Activated naive CD4-positive, alpha-beta T cell treated with anti-CD3 and anti-CD28 coated beads for 36 hours (primary cell): Measurements from ENCODE around the gene CERT1. TPM values are rescaled to one million over a fixed set of nuclear protein-coding genes. Genes with fewer than 3 reads are reported as not detected.
"Not testable (repeated sequence)": the region's sequence is repeated elsewhere in the genome, so short reads cannot be mapped to it uniquely, and the experiment has no call there.

Experiments
- CTCF ChIA-PET: fragments of 350-600 bp; sonication (Branson Sonifier 250); formaldehyde crosslinking; loops from one replicate; lab custom pipeline; 2021; ENCODE audit warnings: antibody characterized with exemption; lab: Charles Lee
- DNase-seq: peaks from one replicate; pipeline ENCODE4 v3.0.0-alpha.2; 2020
- H3K27ac Mint-ChIP-seq: one replicate; pipeline ENCODE4 v1.8.0; 2021; ENCODE audit warnings: mild to moderate bottlenecking, mixed read lengths
- H3K27me3 Mint-ChIP-seq: one replicate; pipeline ENCODE4 v1.8.0; 2021; ENCODE audit warnings: low read depth, mixed read lengths
- H3K36me3 Mint-ChIP-seq: one replicate; pipeline ENCODE4 v1.8.0; 2021; ENCODE audit warnings: low read depth, mixed read lengths
- H3K4me1 Mint-ChIP-seq: one replicate; pipeline ENCODE4 v1.8.0; 2021; ENCODE audit warnings: low read depth, mixed read lengths
- H3K4me3 Mint-ChIP-seq: one replicate; pipeline ENCODE4 v1.8.0; 2021; ENCODE audit warnings: mild to moderate bottlenecking, moderate library complexity, mixed read lengths
- H3K9me3 Mint-ChIP-seq: one replicate; pipeline ENCODE4 v1.8.0; 2021; ENCODE audit warnings: mixed read lengths
- intact Hi-C: fragments of 100-400 bp; cut with micrococcal nuclease; formaldehyde crosslinking; loops from one replicate; pipeline ENCODE4 v1.15.1; 2023
- total RNA-seq, 2 experiments: library from RNA; stranded (reverse); gene quantifications; one replicate each; pipeline ENCODE4 v1.2.3, GENCODE V29; 2021

CERT1 gene
- total RNA-seq, 2 experiments from 2014 or later: 17.1 to 18.5 TPM

DNA sequence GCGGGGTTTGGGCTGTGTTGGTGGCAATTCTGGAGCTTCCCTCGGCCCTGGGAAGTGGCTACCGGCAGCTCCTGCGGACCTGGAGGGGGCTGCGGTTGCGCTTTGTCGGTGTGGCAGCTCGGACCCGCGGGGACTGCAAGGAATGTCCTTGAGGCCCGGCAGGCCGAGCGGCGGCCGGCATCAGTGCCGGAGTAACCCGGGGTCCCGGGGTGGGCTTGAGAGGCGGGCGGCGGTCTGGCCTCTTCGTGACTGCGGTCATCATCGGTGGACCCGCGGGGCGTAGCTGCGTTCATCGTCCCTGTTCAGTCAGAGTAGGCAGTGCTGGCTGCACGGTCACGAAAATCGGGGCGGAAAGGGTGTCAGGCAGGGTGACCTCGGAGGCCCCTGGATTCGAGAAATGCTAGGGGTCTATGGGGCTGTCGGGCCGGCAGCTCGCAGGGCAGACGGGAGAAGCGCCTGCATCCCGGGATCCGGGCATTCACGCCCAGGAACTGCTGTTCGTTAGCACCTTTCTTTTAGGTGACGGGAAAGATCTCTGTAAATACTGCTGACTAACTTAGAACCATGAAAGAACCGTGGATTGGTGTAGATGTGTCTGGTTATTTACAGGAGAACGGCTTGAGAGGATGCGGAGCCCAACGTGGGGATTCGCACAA, 173.9 kb downstream of the CERT1 start:
- DNase-seq: peak; percentile 40
- H3K9me3 Mint-ChIP-seq: no peaks in the 10 kb centered on the region
- H3K4me1 Mint-ChIP-seq: peaks cover 40% of the 10 kb centered on the region
- no peaks in the 10 kb centered on the region for H3K27me3 Mint-ChIP-seq
- peaks cover 13% of the 10 kb centered on the region for H3K36me3 Mint-ChIP-seq
- no peak overlapping the region for H3K27ac Mint-ChIP-seq
- no peak overlapping the region for H3K4me3 Mint-ChIP-seq
- CTCF ChIA-PET: interaction anchor here (0.6 to 1.9 kb wide), 8 partner anchors 8 to 416 kb away, joined by 3 to 17 read pairs (median 4); partner anchors contain the start of genes ANKRD31 and GCNT4
- intact Hi-C loops: loop anchor here (1.0 to 2.0 kb wide), 9 partner anchors 174 to 1209 kb away; partner anchors contain the start of genes CERT1, FAM169A, GFM2 and NSA2

DNA sequence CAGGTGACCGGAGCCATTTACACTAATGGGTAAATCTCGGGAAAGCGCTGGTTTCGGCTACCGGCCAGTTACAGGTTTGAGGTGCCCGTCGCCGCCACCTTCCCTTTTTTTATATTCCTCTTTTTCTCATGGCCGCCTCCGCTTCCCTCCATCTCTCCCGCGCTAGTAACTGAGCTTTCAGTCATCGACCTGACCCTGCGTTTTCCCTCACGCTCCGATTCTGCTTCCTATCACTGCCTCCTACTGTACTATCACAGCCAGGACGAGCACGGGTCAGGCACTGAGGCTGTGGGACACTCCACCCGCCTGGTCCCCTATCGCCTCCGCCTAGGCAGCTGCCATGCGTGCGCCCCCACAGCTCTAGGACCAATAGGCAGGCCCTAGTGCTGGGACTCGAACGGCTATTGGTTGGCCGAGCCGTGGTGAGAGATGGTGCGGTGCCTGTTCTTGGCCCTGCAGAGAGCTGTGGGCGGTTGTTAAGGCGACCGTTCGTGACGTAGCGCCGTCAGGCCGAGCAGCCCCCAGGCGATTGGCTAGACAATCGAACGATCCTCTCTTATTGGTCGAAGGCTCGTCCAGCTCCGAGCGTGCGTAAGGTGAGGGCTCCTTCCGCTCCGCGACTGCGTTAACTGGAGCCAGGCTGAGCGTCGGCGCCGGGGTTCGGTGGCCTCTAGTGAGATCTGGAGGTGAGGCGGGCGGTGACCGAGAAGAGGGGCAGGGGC, 174.7 kb downstream of the CERT1 start, which contains the start of gene HMGCR:
Gene HMGCR (plus strand): TSS at position 606 of the 722 bp plus-strand sequence. CDS start 5,386 bp downstream, outside the sequence.
- Mint-ChIP-seq H3K27me3 (no peaks in the 10 kb centered on the region), H3K4me1 (peaks cover 35% of the 10 kb centered on the region), H3K27ac (no peak within 1 kb of the TSS), H3K9me3 (no peaks in the 10 kb centered on the region), H3K4me3 (no peak within 1 kb of the TSS), H3K36me3 (peaks cover 13% of the 10 kb centered on the region)
- intact Hi-C loops: loop anchor here (1.0 to 2.0 kb wide), 11 partner anchors 11 to 1210 kb away; partner anchors contain the start of genes ANKRD31, CERT1, FAM169A and GFM2
- CTCF ChIA-PET: interaction anchor here (0.6 to 1.9 kb wide), 9 partner anchors 9 to 1207 kb away, joined by 3 to 17 read pairs (median 4); partner anchors contain the start of genes ANKRD31 and GCNT4
- peak; percentile 99 for DNase-seq

DNA sequence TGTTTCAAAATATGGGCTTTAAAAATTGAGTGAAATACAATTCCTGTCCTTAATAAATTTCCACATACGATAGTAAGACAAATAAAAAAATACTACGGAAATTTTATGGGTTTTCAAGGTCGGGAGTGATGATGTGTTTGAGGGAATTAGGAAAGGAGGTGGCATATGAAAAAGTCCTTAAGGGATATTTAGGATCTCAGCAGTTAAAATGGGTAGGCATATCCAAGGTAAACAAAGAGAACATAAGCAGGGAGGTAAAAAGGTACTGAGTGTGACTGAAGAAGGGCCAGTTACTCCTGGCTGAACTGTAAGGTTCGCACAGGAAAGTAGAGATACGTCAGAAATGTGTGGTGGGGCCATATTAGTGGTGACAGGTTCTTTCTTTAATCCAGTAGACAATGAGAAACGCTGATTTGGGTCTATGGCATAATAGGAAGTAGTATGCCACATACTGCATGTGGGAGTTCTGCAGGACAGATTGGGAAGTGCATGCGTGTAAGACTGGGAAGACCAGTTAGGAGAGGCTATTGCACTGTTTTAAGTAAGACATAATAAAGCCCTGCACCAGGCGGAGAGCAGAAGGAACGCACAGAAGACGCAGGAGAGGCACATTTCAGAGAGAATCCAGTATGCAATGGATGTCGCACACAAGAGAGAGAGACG, 175.3 kb downstream of the CERT1 start:
- no peaks in the 10 kb centered on the region for H3K27me3 Mint-ChIP-seq
- H3K36me3 Mint-ChIP-seq: peaks cover 13% of the 10 kb centered on the region
- no peak overlapping the region for H3K27ac Mint-ChIP-seq
- H3K9me3 Mint-ChIP-seq: no peaks in the 10 kb centered on the region
- DNase-seq: no peak
- peaks cover 29% of the 10 kb centered on the region for H3K4me1 Mint-ChIP-seq
- intact Hi-C loops: loop anchor here (1.0 to 2.0 kb wide), 6 partner anchors 11 to 1211 kb away; partner anchors contain the start of genes ANKRD31, FAM169A, GFM2 and NSA2
- no peak overlapping the region for H3K4me3 Mint-ChIP-seq
- CTCF ChIA-PET: interaction anchor here (1.0 to 1.9 kb wide), 4 partner anchors 15 to 286 kb away, joined by 4 to 17 read pairs (median 6); partner anchors contain the start of gene ANKRD31

DNA sequence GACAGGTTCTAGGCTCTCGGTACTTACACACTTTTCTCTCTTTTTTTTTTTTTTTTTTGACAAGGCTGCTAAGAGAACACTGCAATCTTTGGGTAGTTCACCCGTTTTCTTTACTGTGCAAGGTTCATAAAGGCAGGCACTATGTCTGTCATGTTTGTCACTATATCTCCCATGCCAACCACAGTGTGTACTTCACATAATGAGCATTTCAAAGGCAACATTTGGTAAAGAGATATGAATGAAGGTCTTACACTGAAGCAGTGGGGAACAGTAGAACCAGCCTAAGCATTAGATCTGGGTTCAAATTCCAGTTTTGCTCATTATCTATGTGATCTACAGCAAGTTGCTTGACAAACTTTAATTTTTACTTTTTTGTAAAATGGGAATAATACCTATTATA, 175.9 kb downstream of the CERT1 start:
- DNase-seq: no peak
- no peaks in the 10 kb centered on the region for H3K9me3 Mint-ChIP-seq
- peaks cover 24% of the 10 kb centered on the region for H3K4me1 Mint-ChIP-seq
- no peaks in the 10 kb centered on the region for H3K27me3 Mint-ChIP-seq
- intact Hi-C loops: no loop called here
- peaks cover 11% of the 10 kb centered on the region for H3K36me3 Mint-ChIP-seq
- no peak overlapping the region for H3K4me3 Mint-ChIP-seq
- no peak overlapping the region for H3K27ac Mint-ChIP-seq
- CTCF ChIA-PET: no interaction called here

DNA sequence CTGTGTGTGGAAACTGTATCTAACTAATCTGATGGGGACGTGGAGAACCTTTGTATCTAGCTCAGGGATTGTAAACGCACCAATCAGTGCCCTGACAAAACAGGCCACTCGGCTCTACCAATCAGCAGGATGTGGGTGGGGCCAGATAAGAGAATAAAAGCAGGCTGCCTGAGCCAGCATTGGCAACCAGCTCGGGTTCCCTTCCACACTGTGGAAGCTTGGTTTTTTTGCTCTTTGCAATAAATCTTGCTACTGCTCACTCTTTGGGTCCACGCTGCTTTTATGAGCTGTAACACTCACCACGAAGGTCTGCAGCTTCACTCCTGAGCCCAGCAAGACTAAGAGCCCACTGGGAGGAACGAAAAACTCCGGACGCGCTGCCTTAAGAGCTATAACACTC, 177.0 kb downstream of the CERT1 start:
- H3K4me3 Mint-ChIP-seq: not testable (repeated sequence)

DNA sequence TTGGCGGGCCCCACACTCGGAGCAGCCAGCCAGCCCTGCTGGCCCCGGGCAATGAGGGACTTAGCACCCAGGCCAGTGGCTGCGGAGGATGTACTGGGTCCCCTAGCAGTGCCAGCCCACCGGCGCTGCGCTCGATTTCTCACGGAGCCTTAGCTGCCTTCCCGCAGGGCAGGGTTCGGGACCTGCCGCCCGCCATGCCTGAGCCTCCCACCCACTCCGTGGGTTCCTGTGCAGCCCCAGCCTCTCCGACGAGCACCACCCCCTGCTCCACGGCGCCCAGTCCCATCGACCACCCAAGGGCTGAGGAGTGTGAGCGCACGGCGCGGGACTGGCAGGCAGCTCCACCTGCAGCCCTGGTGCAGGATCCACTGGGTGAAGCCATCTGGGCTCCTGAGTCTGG, 177.7 kb downstream of the CERT1 start:
- H3K36me3 Mint-ChIP-seq, H3K27ac Mint-ChIP-seq, H3K4me3 Mint-ChIP-seq, H3K27me3 Mint-ChIP-seq, DNase-seq, H3K4me1 Mint-ChIP-seq, CTCF ChIA-PET, H3K9me3 Mint-ChIP-seq, intact Hi-C loops: not testable (repeated sequence)

More for the DNA sequence above, 177.0 kb downstream of the CERT1 start:
- H3K4me1 Mint-ChIP-seq: peaks cover 14% of the 10 kb centered on the region
- intact Hi-C loops, DNase-seq, H3K27me3 Mint-ChIP-seq, H3K36me3 Mint-ChIP-seq, H3K9me3 Mint-ChIP-seq, CTCF ChIA-PET, H3K27ac Mint-ChIP-seq: not testable (repeated sequence)

DNA sequence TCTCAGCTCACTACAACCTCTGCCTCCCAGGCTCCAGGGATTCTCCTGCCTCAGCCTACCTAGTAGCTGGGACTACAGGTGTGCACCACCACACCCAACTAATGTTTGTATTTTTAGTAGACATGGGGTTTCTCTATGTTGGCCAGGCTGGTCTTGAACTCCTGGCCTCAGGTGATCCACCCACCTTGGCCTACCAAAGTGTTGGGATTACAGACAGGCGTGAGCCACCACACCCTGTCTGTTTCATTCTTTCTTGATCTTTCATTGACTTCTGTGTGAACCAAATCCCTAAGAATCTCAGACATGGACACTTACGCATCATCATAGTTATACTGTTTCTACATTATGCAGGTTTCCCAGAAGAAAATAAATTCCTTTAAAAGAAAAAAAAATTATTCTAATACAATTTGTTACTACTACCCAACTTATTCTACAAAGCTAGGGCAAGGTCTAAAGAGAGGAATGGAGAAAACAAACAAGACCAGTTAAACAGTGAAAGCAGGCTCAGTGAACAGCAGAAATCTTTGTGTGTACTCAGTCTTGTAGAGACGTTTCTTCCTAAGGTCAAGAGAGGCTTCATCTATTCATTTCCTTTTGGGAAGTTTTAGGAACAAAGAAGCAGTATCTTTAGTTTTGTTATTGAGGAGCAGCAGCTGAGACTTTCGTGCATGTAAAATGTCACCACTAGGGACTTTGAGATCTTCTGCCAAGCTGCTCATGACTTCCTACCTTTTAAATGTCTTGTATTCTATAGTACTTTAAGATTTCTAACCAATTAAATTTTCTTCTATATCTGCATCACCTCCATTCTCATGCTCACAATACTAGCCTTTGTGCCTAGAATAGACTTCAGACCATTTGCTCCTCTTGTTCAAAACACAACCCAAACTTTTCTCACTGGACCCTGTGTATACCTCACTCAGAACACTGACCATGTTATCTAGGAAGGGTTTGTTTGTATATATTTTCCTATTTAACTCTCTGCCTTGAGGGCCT, 180.0 kb downstream of the CERT1 start:
- H3K9me3 Mint-ChIP-seq: no peaks in the 10 kb centered on the region
- H3K4me1 Mint-ChIP-seq: no peaks in the 10 kb centered on the region
- no peak overlapping the region for H3K27ac Mint-ChIP-seq
- intact Hi-C loops: no loop called here
- H3K36me3 Mint-ChIP-seq: no peaks in the 10 kb centered on the region
- H3K4me3 Mint-ChIP-seq: no peak overlapping the region
- no peak for DNase-seq
- CTCF ChIA-PET: interaction anchor here (0.8 to 1.4 kb wide), 3 partner anchors 10 to 375 kb away, joined by 3 to 6 read pairs (median 3); no protein-coding TSS in a partner anchor
- no peaks in the 10 kb centered on the region for H3K27me3 Mint-ChIP-seq

DNA sequence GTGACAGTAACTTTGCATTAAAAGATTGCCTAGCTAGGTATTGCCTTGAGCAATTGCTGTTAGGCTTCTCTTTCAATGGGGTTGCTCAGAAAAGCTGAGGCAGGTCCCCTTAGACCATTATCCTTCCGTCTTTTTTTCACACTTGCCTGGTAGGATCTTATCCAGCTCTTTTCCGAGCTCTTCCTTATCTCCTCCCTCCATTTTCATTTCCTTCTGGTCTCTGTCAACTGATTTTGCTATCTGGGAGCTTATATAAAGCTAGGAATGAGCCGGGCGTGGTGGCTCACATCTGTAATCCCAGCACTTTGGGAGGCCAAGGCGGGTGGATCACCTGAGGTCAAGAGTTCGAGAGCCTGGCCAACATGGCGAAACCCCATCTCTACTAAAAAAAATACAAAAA, 181.0 kb downstream of the CERT1 start:
- no peak overlapping the region for H3K4me3 Mint-ChIP-seq
- no peaks in the 10 kb centered on the region for H3K9me3 Mint-ChIP-seq
- CTCF ChIA-PET: interaction anchor here (0.8 to 1.4 kb wide), 6 partner anchors 9 to 376 kb away, joined by 3 to 6 read pairs (median 3); no protein-coding TSS in a partner anchor
- DNase-seq: no peak
- intact Hi-C loops: no loop called here
- H3K4me1 Mint-ChIP-seq: peaks cover 4% of the 10 kb centered on the region
- H3K27ac Mint-ChIP-seq: no peak overlapping the region
- H3K27me3 Mint-ChIP-seq: no peaks in the 10 kb centered on the region
- no peaks in the 10 kb centered on the region for H3K36me3 Mint-ChIP-seq

Other genes with a start within 250 kb of the CERT1 start
- gene HMGCR, start 174.4 kb downstream of the CERT1 start, total RNA-seq: 10 to 100 TPM; 61.7 to 67.5 TPM
- 10 to 100 TPM; 26.8 to 29.0 TPM for gene POLK, start 262 bp upstream of the CERT1 start, total RNA-seq
- gene ANKDD1B, start 99.8 kb upstream of the CERT1 start, total RNA-seq: not detected
- 10 to 100 TPM; 17.5 to 17.7 TPM for gene POC5, start 205.8 kb upstream of the CERT1 start, total RNA-seq